ENCODE results near the gene IL4R.
"Not testable (repeated sequence)": the region's sequence is repeated elsewhere in the genome, so short reads cannot be mapped to it uniquely, and the experiment has no call there.

Gene IL4R

GRCh38 chr16:27313422-27314160 is at the start of gene IL4R:
TSS of gene IL4R (plus strand) at chr16:27313974. CDS start at chr16:27340204, 26,230 bp downstream.
- Histone ChIP-seq H3K27me3 (ENCODE audit: control insufficient read depth, insufficient read depth, low read length) (no peaks in the 10 kb centered on the region), H3K4me1 (ENCODE audit: control insufficient read depth, insufficient read depth, low read length) (peaks cover 11% of the 10 kb centered on the region), H3K9me3 (ENCODE audit: control insufficient read depth, insufficient read depth, low read length) (no peaks in the 10 kb centered on the region), H3K9ac (ENCODE audit: low read depth, low read length) (peak within 1 kb of the TSS; percentile 88), H3K36me3 (ENCODE audit: control insufficient read depth, insufficient read depth, low read length) (no peaks in the 10 kb centered on the region), H3K4me3 (ENCODE audit: low read depth, low read length) (peak within 1 kb of the TSS; percentile 62)

DNA sequence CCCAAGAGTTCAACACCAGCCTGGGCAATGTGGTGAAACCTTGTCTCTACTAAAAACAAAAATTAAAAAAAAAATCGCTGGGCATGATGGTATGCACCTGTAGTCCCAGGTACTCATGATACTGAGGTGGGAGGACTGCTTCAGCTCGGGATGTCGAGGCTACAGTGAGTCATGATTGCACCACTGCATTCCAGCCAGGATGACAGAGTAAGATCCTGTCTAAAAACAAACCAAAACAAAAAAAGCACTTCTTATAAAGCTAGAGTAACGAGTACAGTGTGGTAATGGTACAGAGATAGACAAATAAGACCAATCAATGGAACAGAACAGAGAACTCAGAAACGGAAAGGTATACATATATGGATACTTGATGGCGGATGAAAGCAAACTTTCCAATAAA is 49.6 kb upstream of the IL4R start:
- Histone ChIP-seq H3K9ac (ENCODE audit: low read depth, low read length) (no peak overlapping the region), H3K4me3 (ENCODE audit: low read depth, low read length) (no peak overlapping the region), H3K27me3 (ENCODE audit: control insufficient read depth, insufficient read depth, low read length) (no peaks in the 10 kb centered on the region), H3K9me3 (ENCODE audit: control insufficient read depth, insufficient read depth, low read length) (no peaks in the 10 kb centered on the region), H3K36me3 (ENCODE audit: control insufficient read depth, insufficient read depth, low read length) (no peaks in the 10 kb centered on the region), H3K4me1 (ENCODE audit: control insufficient read depth, insufficient read depth, low read length) (no peaks in the 10 kb centered on the region)

DNA sequence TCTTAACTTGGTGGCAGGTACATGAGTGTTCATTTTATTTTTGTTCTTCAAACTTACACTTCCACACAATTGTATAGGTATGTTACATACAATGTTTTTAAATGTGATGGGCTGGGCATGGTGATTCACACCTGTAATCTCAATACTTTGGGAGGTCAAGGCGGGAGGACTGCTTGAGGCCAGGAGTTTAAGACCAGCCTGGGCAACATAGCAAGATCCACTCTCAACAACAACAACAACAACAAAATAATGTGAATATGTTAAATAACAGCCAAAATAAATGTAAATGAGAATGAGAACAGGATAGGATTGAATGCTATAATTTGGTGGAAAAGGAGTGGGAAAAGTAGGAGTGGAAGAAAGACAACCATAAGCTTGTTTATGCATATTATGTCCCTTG is 47.8 kb upstream of the IL4R start:
- Histone ChIP-seq H3K27me3 (ENCODE audit: control insufficient read depth, insufficient read depth, low read length) (no peaks in the 10 kb centered on the region), H3K9me3 (ENCODE audit: control insufficient read depth, insufficient read depth, low read length) (no peaks in the 10 kb centered on the region), H3K4me1 (ENCODE audit: control insufficient read depth, insufficient read depth, low read length) (no peaks in the 10 kb centered on the region), H3K4me3 (ENCODE audit: low read depth, low read length) (no peak overlapping the region), H3K36me3 (ENCODE audit: control insufficient read depth, insufficient read depth, low read length) (no peaks in the 10 kb centered on the region), H3K9ac (ENCODE audit: low read depth, low read length) (no peak overlapping the region)

DNA sequence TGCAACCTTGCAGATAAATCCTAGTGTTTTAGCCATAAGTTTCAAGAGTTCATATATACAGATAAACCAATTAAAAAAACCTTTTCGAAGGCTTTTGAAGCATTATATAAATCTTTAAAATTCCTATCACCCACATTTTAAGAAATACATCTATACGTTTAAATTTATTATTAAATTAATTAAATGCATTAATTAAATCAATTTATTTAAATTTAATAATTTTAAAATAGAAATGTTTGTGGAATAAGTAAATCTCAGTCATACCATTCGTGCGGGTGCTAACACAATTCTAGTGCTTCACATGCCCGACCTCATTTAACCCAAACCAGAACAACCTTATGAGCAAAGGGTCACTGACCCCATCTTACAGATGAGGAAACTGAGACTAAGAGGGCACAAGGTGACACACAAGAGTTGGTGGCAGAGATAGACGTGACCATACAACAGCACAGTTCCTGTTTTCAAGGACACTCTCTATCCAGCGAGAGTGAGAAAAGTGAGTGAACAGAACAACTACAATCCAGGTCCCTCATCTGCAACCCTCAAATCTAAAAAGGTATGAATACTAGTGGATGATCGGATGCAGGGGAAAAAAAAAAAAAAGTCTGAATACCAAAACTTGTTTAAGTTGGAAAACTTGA is 46.6 kb upstream of the IL4R start:
- Histone ChIP-seq H3K36me3 (ENCODE audit: control insufficient read depth, insufficient read depth, low read length) (no peaks in the 10 kb centered on the region), H3K9ac (ENCODE audit: low read depth, low read length) (no peak overlapping the region), H3K4me1 (ENCODE audit: control insufficient read depth, insufficient read depth, low read length) (no peaks in the 10 kb centered on the region), H3K9me3 (ENCODE audit: control insufficient read depth, insufficient read depth, low read length) (no peaks in the 10 kb centered on the region), H3K4me3 (ENCODE audit: low read depth, low read length) (no peak overlapping the region), H3K27me3 (ENCODE audit: control insufficient read depth, insufficient read depth, low read length) (no peaks in the 10 kb centered on the region)

- Histone ChIP-seq H3K27me3 (ENCODE audit: control insufficient read depth, insufficient read depth, low read length) (no peaks in the 10 kb centered on the region), H3K9me3 (ENCODE audit: control insufficient read depth, insufficient read depth, low read length) (no peaks in the 10 kb centered on the region), H3K4me3 (ENCODE audit: low read depth, low read length) (peak within 1 kb of the TSS; percentile 85), H3K9ac (ENCODE audit: low read depth, low read length) (peak within 1 kb of the TSS; percentile 2), H3K36me3 (ENCODE audit: control insufficient read depth, insufficient read depth, low read length) (no peaks in the 10 kb centered on the region), H3K4me1 (ENCODE audit: control insufficient read depth, insufficient read depth, low read length) (no peaks in the 10 kb centered on the region)
Measured at GRCh38 chr16:27268376-27269299, 45.1 kb upstream of the IL4R start, which contains the start of gene NSMCE1. TSS of gene NSMCE1 (minus strand) at chr16:27268772. CDS start at chr16:27257570, 11,202 bp downstream.

DNA sequence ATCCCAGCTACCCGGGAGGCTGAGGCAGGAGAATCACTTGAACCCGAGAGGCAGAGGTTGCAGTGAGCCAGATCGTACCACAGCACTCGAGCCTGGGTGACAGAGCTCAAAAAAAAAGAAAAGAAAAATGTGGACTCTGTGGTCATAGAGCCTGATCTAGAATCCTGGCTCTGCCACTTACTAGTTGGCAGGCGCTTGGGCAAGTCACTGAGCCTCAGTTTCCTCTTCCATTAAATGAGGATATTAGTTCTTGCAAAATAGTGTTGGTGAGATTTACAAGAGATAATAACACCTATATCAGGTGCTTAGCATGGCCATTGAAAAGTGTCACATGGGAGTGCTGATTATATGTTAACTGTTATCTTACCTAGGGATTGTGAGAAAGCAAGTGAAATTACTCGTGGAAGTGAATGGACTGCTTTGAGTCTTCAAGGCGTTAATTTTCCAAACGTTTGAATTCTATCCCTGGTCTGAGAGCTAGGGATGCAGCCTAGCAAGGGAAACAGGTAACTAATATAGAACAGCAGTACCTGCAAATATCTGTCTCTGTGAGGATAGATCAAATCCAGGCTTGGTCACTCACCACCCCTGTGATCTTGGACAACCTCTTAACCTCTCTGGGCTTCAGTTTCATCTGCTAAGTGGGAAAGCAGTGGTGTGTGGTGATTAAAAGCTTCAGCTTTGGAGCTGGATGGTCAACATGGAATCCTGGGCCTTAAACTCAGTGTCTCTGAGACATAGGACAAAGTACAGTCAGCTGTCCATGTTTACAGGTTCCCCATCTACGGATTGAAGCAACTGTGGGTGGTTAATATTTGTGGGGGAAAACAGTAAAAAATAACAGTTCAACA is 44.2 kb upstream of the IL4R start:
- H3K9me3 ChIP-seq (ENCODE audit: control insufficient read depth, insufficient read depth, low read length), result no peaks in the 10 kb centered on the region
- peak overlapping the region; percentile 85 for H3K4me3 ChIP-seq (ENCODE audit: low read depth, low read length)
- no peaks in the 10 kb centered on the region for H3K36me3 ChIP-seq (ENCODE audit: control insufficient read depth, insufficient read depth, low read length)
- H3K9ac ChIP-seq (ENCODE audit: low read depth, low read length), result no peak overlapping the region
- H3K27me3 ChIP-seq (ENCODE audit: control insufficient read depth, insufficient read depth, low read length), result no peaks in the 10 kb centered on the region
- H3K4me1 ChIP-seq (ENCODE audit: control insufficient read depth, insufficient read depth, low read length), result no peaks in the 10 kb centered on the region

DNA sequence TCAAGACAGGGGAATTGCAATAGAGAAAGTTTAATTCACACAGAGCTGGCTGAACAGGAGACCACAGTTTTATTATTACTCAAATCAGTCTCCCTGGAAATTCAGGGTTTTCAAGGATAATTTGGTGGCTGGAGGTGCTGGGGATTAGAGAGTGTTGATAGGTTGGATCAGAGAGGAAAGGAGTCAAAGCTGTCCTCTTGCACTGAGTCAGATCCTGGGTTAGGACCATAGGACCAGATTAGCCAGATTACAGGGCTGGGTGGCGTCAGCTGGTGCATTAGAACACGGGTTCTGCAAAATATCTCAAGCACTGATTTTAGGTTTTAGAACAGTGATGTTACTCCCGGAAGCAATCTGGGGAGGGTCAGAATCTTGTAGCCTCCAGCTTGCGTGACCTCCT is 43.4 kb upstream of the IL4R start:
- no peaks in the 10 kb centered on the region for H3K4me1 ChIP-seq (ENCODE audit: control insufficient read depth, insufficient read depth, low read length)
- H3K9me3 ChIP-seq (ENCODE audit: control insufficient read depth, insufficient read depth, low read length), result no peaks in the 10 kb centered on the region
- no peaks in the 10 kb centered on the region for H3K27me3 ChIP-seq (ENCODE audit: control insufficient read depth, insufficient read depth, low read length)
- H3K36me3 ChIP-seq (ENCODE audit: control insufficient read depth, insufficient read depth, low read length), result no peaks in the 10 kb centered on the region
- H3K4me3 ChIP-seq (ENCODE audit: low read depth, low read length), result no peak overlapping the region
- no peak overlapping the region for H3K9ac ChIP-seq (ENCODE audit: low read depth, low read length)

- Histone ChIP-seq H3K4me3 (ENCODE audit: low read depth, low read length) (no peak overlapping the region), H3K9me3 (ENCODE audit: control insufficient read depth, insufficient read depth, low read length) (no peaks in the 10 kb centered on the region), H3K4me1 (ENCODE audit: control insufficient read depth, insufficient read depth, low read length) (no peaks in the 10 kb centered on the region), H3K36me3 (ENCODE audit: control insufficient read depth, insufficient read depth, low read length) (no peaks in the 10 kb centered on the region), H3K27me3 (ENCODE audit: control insufficient read depth, insufficient read depth, low read length) (no peaks in the 10 kb centered on the region), H3K9ac (ENCODE audit: low read depth, low read length) (no peak overlapping the region)
Measured at GRCh38 chr16:27272076-27272475, 41.7 kb upstream of the IL4R start.

DNA sequence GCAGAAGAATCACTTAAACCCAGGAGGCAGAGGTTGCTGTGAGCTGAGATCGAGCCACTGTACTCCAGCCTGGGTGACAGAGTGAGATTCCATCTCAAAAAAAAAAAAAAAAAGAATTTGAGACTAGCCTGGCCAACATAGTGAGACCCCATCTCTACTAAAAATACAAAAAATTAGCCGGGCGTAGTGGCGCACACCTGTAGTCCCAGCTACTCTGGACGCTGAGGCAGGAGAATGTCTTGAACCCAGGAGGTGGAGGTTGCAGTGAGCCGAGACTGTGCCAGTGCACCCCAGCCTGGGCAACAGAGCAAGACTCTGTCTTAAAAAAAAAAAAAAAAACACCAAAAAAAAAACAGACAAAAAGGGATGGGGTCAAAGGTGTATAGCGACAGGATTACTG is 41.1 kb upstream of the IL4R start:
- not testable (repeated sequence) for H3K4me1 ChIP-seq (ENCODE audit: control insufficient read depth, insufficient read depth, low read length); H3K9ac ChIP-seq (ENCODE audit: low read depth, low read length); H3K4me3 ChIP-seq (ENCODE audit: low read depth, low read length); H3K9me3 ChIP-seq (ENCODE audit: control insufficient read depth, insufficient read depth, low read length); H3K36me3 ChIP-seq (ENCODE audit: control insufficient read depth, insufficient read depth, low read length); H3K27me3 ChIP-seq (ENCODE audit: control insufficient read depth, insufficient read depth, low read length)

GRCh38 chr16:27273330-27273669 is 40.5 kb upstream of the IL4R start:
- Histone ChIP-seq H3K9me3 (ENCODE audit: control insufficient read depth, insufficient read depth, low read length) (no peaks in the 10 kb centered on the region), H3K4me3 (ENCODE audit: low read depth, low read length) (no peak overlapping the region), H3K36me3 (ENCODE audit: control insufficient read depth, insufficient read depth, low read length) (no peaks in the 10 kb centered on the region), H3K4me1 (ENCODE audit: control insufficient read depth, insufficient read depth, low read length) (no peaks in the 10 kb centered on the region), H3K9ac (ENCODE audit: low read depth, low read length) (no peak overlapping the region), H3K27me3 (ENCODE audit: control insufficient read depth, insufficient read depth, low read length) (no peaks in the 10 kb centered on the region)
